BE2C (cell line): Measurements from ENCODE around the gene FAM89A. TPM values are rescaled to one million over a fixed set of nuclear protein-coding genes. Genes with fewer than 3 reads are reported as not detected.

ENCODE experiments used
- DNase-seq: peaks from one replicate; pipeline ENCODE4 v3.0.0-alpha.2; 2020
- H3K27me3 ChIP-seq: fragments of 250-450 bp; sonication (Bioruptor Pico); 2 replicates; pipeline ENCODE4 v1.5.1; 2020; ENCODE audit warnings: mild to moderate bottlenecking
- H3K36me3 ChIP-seq: fragments of 250-450 bp; sonication (Bioruptor Pico); 2 replicates; pipeline ENCODE4 v1.5.1; 2020; ENCODE audit warnings: mild to moderate bottlenecking
- H3K4me1 ChIP-seq: fragments of 250-450 bp; sonication (Bioruptor Pico); 2 replicates; pipeline ENCODE4 v1.5.1; 2020
- H3K4me3 ChIP-seq: 2 replicates; pipeline ENCODE4 v1.5.1; 2011; ENCODE audit warnings: low read depth, low read length
- H3K9me3 ChIP-seq: fragments of 250-450 bp; sonication (Bioruptor Pico); 2 replicates; pipeline ENCODE4 v1.5.1; 2020
- polyA plus RNA-seq: library from polyadenylated mRNA; unstranded; fragments of >200 nt; gene quantifications from one replicate; pipeline ENCODE4 v1.2.1, GENCODE V29; 2012; ENCODE audit warnings: low read depth, missing spikeins; ENCODE audit not compliant: insufficient read length, insufficient read depth
- TF ChIP-seq, protein P1 (sequence below): IDR thresholded peaks from 2 replicates; pipeline ENCODE4 v1.5.1; 2012; ENCODE audit warnings: mild to moderate bottlenecking, low read depth, low read length

FAM89A gene
- polyA plus RNA-seq, result 6.2 TPM

DNA sequence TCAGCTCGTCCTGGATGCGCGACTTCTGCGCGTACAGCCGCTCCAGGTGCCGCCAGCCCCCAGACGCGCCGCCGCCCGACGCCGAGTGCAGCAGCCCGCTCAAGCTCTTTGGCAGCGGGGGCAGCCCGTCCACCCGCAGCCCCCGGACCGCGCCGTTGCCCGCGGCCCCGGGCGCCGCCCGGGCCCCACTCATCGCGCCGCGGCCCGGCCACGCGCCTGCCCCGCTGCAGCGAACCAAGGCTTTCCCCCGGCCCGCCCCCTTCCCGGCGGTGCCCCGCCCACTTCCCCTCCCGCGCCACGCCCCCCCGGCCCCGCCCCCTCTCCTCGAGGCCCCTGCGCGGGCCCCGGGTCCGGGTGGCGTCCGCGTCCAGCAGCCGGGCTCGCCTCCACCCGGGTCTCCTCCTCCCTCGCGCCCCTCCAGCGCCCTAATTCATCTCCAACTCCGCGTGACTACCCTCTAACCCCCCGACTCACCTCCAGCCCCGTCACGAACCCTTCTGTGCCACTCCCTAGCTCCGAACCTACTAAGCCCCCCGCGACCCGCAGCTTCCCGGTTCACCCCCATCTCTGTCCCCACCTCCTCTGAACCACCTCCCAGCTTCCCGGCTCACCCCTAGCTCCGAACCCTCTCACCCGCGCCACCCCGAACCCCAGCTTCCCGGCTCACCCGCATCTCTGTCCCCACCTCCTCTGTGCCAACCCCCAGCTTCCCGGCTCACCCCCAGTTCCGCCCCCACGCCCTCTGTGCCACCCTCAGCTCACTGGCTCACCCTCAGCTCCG, at the start of gene FAM89A:
Gene FAM89A (minus strand): TSS at position 236 of the 781 bp plus-strand sequence. CDS start 43 bp downstream, at position 193.
- H3K9me3 ChIP-seq, result no peaks in the 10 kb centered on the region
- peak within 1 kb of the TSS; percentile 73 for H3K4me3 ChIP-seq
- H3K36me3 ChIP-seq, result no peaks in the 10 kb centered on the region
- TF ChIP-seq, protein P1, sequence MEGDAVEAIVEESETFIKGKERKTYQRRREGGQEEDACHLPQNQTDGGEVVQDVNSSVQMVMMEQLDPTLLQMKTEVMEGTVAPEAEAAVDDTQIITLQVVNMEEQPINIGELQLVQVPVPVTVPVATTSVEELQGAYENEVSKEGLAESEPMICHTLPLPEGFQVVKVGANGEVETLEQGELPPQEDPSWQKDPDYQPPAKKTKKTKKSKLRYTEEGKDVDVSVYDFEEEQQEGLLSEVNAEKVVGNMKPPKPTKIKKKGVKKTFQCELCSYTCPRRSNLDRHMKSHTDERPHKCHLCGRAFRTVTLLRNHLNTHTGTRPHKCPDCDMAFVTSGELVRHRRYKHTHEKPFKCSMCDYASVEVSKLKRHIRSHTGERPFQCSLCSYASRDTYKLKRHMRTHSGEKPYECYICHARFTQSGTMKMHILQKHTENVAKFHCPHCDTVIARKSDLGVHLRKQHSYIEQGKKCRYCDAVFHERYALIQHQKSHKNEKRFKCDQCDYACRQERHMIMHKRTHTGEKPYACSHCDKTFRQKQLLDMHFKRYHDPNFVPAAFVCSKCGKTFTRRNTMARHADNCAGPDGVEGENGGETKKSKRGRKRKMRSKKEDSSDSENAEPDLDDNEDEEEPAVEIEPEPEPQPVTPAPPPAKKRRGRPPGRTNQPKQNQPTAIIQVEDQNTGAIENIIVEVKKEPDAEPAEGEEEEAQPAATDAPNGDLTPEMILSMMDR, result no peak
- H3K4me1 ChIP-seq, result no peaks in the 10 kb centered on the region; the same call in 1 of the 2 replicates
- peak; percentile 79 for DNase-seq
- H3K27me3 ChIP-seq, result peaks cover 8% of the 10 kb centered on the region

DNA sequence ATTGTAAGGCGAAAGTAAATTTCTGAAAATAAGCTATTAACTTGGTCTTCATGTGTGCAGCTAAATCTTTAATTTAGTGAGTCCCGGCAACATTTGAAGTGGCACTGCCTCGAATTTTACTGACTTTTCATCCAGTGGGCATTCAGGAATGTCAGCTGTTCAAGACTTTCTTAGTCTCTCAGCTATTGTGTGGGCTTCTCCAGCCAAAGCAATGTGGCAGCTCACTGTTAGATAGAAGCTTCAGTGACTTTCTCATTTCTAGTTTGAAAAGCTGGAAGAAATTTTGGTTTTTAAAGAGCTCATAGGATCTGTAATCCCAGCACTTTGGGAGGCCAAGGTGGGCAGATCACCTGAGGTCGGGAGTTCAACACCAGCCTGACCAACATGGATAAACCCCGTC, 44.3 kb upstream of the FAM89A start:
- H3K27me3 ChIP-seq, result no peaks in the 10 kb centered on the region
- no peak for DNase-seq
- no peaks in the 10 kb centered on the region for H3K36me3 ChIP-seq
- H3K4me3 ChIP-seq, result no peak overlapping the region
- H3K4me1 ChIP-seq, result no peaks in the 10 kb centered on the region
- no peaks in the 10 kb centered on the region for H3K9me3 ChIP-seq
- TF ChIP-seq, protein P1, result no peak

DNA sequence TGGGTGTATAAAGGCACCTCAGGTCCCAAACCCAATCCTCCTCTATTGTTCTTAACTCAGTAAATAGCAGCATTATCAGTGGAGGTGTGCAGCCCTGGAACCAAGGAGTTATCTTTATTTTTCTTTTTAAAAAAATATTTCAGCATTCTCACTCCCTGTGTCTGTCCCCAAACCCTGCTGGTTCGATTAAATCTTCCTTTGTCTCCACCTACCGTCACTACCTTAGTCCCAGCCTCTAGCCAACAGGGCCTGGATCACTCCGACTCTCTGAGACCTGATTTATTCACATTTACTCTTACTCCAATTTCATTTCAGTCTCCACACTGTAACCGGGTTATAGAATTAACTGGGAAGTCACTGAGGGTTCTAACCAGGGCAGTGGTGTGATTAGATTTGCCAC, 39.1 kb upstream of the FAM89A start:
- no peaks in the 10 kb centered on the region for H3K36me3 ChIP-seq
- no peaks in the 10 kb centered on the region for H3K27me3 ChIP-seq
- H3K4me3 ChIP-seq, result no peak overlapping the region
- TF ChIP-seq, protein P1, result no peak
- DNase-seq, result no peak
- H3K9me3 ChIP-seq, result no peaks in the 10 kb centered on the region
- H3K4me1 ChIP-seq, result no peaks in the 10 kb centered on the region

DNA sequence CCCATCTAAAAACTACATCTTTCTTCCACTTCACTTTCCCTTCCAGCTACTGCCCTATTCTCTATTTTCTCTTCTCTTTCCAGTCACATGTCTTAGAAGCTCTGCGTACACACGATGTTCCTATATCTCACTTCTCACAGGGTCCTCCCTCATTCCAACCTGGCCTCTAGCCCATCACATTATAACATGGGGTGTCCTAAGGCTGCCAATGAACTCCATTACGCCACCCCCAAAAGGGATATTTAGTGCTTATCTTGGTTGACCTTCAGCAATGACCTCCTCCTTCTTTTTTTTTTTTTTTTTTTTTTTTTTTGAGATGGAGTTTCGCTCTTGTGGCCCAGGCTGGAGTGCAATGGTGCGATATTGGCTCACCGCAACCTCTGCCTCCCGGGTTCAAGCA, 38.2 kb upstream of the FAM89A start:
- H3K4me3 ChIP-seq, result no peak overlapping the region
- no peaks in the 10 kb centered on the region for H3K27me3 ChIP-seq
- H3K9me3 ChIP-seq, result no peaks in the 10 kb centered on the region
- no peaks in the 10 kb centered on the region for H3K36me3 ChIP-seq
- no peak for DNase-seq
- TF ChIP-seq, protein P1, result no peak
- no peaks in the 10 kb centered on the region for H3K4me1 ChIP-seq

DNA sequence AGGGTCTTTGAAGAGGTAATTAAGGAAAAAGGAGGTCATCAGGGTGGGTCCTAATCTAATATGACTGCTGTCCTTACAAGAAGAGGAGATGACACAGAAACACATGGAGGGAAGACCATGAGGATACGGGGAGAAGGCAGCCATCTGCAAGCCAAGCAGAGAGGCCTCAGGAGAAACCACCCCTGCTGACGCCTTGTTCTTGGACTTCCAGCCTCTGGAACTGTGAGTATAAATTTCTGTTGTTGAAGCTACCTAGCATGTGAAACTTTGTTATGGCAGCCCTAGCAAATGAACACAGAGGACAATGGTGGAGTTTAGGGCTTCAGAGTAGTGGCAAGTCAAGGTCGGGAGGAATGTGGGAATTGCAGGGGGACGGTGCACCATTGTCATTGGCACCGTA, 36.7 kb upstream of the FAM89A start:
- H3K27me3 ChIP-seq, result no peaks in the 10 kb centered on the region
- H3K36me3 ChIP-seq, result no peaks in the 10 kb centered on the region
- no peak overlapping the region for H3K4me3 ChIP-seq
- no peaks in the 10 kb centered on the region for H3K9me3 ChIP-seq
- TF ChIP-seq, protein P1, result no peak
- no peaks in the 10 kb centered on the region for H3K4me1 ChIP-seq
- DNase-seq, result no peak

DNA sequence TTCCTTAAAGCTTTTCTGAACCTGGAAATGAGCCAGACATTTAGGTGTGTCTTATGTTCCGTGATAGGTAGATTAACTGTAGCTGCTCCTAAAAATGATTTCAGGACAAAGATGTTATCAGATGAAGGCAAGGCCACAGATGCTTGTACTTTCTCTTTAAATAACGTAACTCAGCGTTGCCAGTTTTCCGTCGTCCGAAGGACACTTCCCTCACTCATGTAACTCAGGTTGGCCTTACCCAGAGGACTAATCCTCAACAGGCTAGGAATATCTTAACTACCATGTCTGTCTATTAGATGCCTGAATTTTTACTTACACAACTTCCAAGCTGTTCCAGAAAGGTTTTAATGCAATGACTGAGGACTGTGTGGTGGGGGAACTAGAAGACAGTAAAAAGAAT, 35.4 kb upstream of the FAM89A start:
- H3K9me3 ChIP-seq, result no peaks in the 10 kb centered on the region
- H3K36me3 ChIP-seq, result no peaks in the 10 kb centered on the region
- no peak for DNase-seq
- TF ChIP-seq, protein P1, result no peak
- H3K27me3 ChIP-seq, result no peaks in the 10 kb centered on the region
- no peaks in the 10 kb centered on the region for H3K4me1 ChIP-seq
- no peak overlapping the region for H3K4me3 ChIP-seq
